ENCODE measurements around the gene SLC15A1.
"Not testable (repeated sequence)": the region's sequence is repeated elsewhere in the genome, so short reads cannot be mapped to it uniquely, and the experiment has no call there.

The SLC15A1 gene

GRCh38 chr13:98652721-98653462 lies 99.6 kb downstream of the SLC15A1 start:
- no peak for DNase-seq

- no peak for DNase-seq
These were observed 100.2 kb downstream of the SLC15A1 start for GRCh38 chr13:98652276-98652675.

DNA sequence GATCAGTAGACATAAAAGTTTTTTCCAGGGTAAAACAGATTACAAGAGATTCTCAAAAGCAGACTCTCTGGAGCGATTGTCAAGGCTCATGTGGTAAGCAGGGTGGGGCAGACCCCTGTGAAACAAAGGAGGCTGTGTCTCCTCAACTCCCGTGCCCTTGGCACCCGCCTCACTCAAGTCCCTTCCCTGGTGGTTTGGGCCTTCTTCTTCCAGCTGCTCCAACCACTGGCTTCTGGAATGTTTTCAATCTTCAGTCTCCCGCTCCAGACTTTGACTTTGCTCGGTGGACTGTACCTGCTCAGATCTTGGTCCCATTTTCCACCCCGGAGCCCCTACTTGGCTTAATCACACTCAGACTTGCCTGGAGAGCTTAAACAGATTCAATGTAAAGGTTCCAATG lies 100.7 kb downstream of the SLC15A1 start:
- DNase-seq = no peak

DNA sequence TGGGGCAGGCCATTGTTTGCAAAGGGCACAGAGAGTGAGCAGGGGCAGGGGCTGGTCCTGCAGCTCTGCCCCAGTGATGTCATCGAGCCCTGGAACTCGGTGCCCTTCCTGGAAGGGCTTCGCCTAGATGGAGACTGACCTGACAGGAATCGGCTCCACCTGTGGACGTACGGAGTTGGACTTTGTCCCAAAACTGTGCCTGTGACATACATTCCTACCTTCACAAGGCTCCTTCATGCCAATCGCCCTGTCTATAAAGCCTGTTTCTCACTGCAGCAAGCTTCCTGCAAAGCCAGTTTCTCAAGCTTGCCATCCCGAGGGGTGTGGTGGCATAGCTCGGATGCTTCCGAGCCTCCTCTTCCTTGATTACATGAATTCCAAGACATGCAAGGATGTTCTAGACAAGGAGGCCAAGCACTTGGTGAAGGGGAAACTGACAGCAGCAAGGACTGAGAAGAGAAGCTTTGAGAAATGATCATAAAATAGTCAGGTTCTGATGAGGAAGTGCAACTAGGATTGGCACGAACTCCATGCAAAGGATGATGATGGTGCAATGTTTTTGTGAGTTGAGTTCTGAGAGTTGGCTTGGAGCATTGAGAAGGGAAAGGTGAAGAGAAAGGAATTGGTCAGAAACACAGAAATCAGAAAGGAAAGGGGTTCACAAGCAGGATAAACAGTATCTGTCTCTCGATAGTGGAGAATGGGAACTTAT lies 101.9 kb downstream of the SLC15A1 start:
- DNase-seq = no peak

- no peak for DNase-seq
These were observed 102.6 kb downstream of the SLC15A1 start for GRCh38 chr13:98649861-98650260.

DNA sequence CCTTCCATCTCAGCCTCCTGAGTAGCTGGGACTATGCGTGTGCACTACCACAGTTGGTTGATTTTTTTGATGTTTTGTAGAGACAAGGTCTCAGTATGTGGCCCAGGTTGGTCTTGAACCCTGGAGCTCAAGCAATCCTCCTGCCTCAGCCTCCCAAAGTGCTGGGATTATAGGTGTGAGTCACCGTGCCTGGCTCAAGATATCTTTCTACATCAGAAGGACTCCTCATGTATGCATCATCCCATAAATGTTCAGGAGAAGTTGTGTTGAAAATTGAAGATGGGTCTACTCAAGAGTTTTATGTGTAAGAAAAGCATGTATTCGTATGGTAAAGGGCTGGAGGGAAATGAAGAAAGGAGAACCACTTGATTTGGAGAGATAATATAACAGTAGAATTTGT lies 103.8 kb downstream of the SLC15A1 start:
- DNase-seq = no peak

- no peak for DNase-seq
These were observed 104.3 kb downstream of the SLC15A1 start for GRCh38 chr13:98648141-98648540.

DNA sequence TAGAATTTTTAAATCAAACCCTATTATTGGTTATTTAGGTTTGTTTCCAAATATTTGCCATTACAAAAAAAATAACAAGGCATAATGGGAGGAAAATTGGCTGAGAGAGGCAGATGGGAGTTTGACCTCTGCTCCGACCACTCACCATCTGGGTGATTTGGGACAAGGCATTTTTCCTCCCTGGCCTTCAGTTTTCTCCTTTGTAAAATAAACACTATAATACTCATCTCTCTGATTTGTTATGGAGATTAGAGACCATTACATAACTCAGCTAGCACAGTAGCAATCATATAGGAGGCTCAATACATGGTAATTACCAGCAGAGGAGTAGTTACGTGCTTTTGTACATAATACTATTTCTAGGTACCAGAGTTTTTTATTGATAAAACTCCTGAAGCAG lies 105.4 kb downstream of the SLC15A1 start:
- no peak for DNase-seq

DNA sequence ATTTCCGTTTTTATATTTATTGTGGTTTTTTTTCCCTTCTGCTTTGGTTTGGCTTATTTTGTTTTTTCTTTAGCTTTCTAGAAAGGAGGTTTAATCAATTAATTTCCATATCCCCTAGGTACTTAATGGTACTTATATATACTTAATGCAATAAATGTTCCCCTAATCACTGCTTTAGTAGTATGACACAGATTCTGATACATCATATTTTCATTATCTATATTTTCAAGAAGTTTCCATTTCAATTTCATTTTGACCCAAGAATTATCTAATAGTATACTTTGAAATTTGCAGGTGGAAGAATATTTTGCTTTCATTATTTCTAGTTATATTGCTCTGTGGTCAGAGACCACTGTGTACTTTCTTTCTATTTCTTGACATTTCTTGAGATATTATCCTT lies 109.0 kb downstream of the SLC15A1 start:
- DNase-seq = no peak

- DNase-seq = no peak
These were observed 111.4 kb downstream of the SLC15A1 start for GRCh38 chr13:98641075-98641474.

- not testable (repeated sequence) for DNase-seq
These were observed 112.7 kb downstream of the SLC15A1 start for GRCh38 chr13:98639785-98640184.

DNA sequence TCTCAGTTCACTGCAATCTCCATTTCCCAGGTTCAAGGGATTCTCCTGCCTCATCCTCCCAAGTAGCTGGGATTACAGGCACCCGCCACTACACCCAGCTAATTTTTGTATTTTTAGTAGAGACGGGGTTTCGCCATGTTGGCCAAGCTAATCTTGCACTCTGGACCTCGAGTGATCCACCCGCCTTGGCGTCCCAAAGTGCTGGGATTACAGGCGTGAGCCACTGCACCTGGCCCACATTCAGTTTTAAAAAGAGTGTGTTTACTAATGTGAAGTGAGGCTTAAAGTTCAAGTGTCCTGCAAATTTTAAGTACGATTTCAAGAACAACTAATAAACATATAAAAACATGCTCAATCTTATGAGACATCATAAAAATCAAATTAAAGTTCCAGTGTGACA lies 114.1 kb downstream of the SLC15A1 start:
- DNase-seq = not testable (repeated sequence)

All from activated CD4-positive, alpha-beta T cell treated with anti-CD3 and anti-CD28 coated beads, Interleukin-2, amount 50 U/mL, for 1 hour (primary cell).